H9 (cell line): Measurements from ENCODE around the gene CCDC91. TPM values are rescaled to one million over a fixed set of nuclear protein-coding genes. Genes with fewer than 3 reads are reported as not detected.

Experiments used
- DNase-seq: peaks from one replicate; pipeline ENCODE4 v3.0.0-alpha.2; 2017
- H2AFZ ChIP-seq: one replicate; pipeline ENCODE4 v1.6.1; 2013; ENCODE audit warnings: mild to moderate bottlenecking, low read length, control low read depth, moderate library complexity
- H2AK5ac ChIP-seq: 2 replicates; pipeline ENCODE4 v1.6.1; 2013; ENCODE audit warnings: low read length, control low read depth, mixed read lengths; ENCODE audit not compliant: insufficient read length
- H2BK120ac ChIP-seq: one replicate; pipeline ENCODE4 v1.6.1; 2013; ENCODE audit warnings: low read depth, mild to moderate bottlenecking, low read length, control low read depth, inconsistent platforms; ENCODE audit not compliant: poor library complexity, severe bottlenecking
- H2BK12ac ChIP-seq: 2 replicates; pipeline ENCODE4 v1.6.1; 2013; ENCODE audit warnings: low read length, control low read depth, mixed read lengths, low read depth; ENCODE audit not compliant: insufficient read length
- H2BK15ac ChIP-seq: 2 replicates; pipeline ENCODE4 v1.6.1; 2013; ENCODE audit warnings: low read depth, low read length, control low read depth
- H2BK20ac ChIP-seq: one replicate; pipeline ENCODE4 v1.6.1; 2013; ENCODE audit warnings: low read depth, mild to moderate bottlenecking, low read length, control low read depth, inconsistent platforms; ENCODE audit not compliant: poor library complexity, severe bottlenecking
- H2BK5ac ChIP-seq: 2 replicates; pipeline ENCODE4 v1.6.1; 2013; ENCODE audit warnings: low read length, control low read depth, mixed read lengths; ENCODE audit not compliant: insufficient read length
- H3K14ac ChIP-seq: 2 replicates; pipeline ENCODE4 v1.6.1; 2013; ENCODE audit warnings: low read length, control low read depth; ENCODE audit not compliant: insufficient read depth
- H3K18ac ChIP-seq: 2 replicates; pipeline ENCODE4 v1.6.1; 2013; ENCODE audit warnings: low read depth, mild to moderate bottlenecking, mixed read lengths, low read length, control low read depth; ENCODE audit not compliant: insufficient read length
- H3K23ac ChIP-seq: 2 replicates; pipeline ENCODE4 v1.6.1; 2013; ENCODE audit warnings: low read length, control low read depth, mixed read lengths, low read depth; ENCODE audit not compliant: insufficient read length
- H3K23me2 ChIP-seq: 2 replicates; pipeline ENCODE4 v1.6.1; 2013; ENCODE audit warnings: low read depth, mild to moderate bottlenecking, mixed read lengths, low read length, control low read depth; ENCODE audit not compliant: insufficient read length, poor library complexity, severe bottlenecking
- H3K27ac ChIP-seq: 2 replicates; pipeline ENCODE4 v1.5.1; 2013; ENCODE audit warnings: low read length, control low read depth, mixed read lengths, low read depth; ENCODE audit not compliant: insufficient read length
- H3K27me3 ChIP-seq: 2 replicates; pipeline ENCODE4 v1.6.1; 2013; ENCODE audit warnings: low read length, control low read depth, inconsistent platforms; ENCODE audit not compliant: insufficient read depth
- H3K4ac ChIP-seq: 2 replicates; pipeline ENCODE4 v1.6.1; 2013; ENCODE audit warnings: low read depth, mild to moderate bottlenecking, control low read depth, inconsistent platforms, low read length, moderate library complexity
- H3K4me1 ChIP-seq: 2 replicates; pipeline ENCODE4 v1.6.1; 2013; ENCODE audit warnings: low read length, control low read depth, inconsistent platforms; ENCODE audit not compliant: insufficient read depth
- H3K4me2 ChIP-seq: 2 replicates; pipeline ENCODE4 v1.6.1; 2013; ENCODE audit warnings: low read length, control low read depth, mixed read lengths; ENCODE audit not compliant: insufficient read length, insufficient read depth
- H3K56ac ChIP-seq: 2 replicates; pipeline ENCODE4 v1.6.1; 2013; ENCODE audit warnings: low read depth, mild to moderate bottlenecking, mixed read lengths, low read length, control low read depth; ENCODE audit not compliant: insufficient read length
- H3K79me1 ChIP-seq: 2 replicates; pipeline ENCODE4 v1.6.1; 2013; ENCODE audit warnings: low read depth, mild to moderate bottlenecking, moderate library complexity, low read length, control low read depth, inconsistent platforms; ENCODE audit not compliant: insufficient read depth, poor library complexity, severe bottlenecking
- H3K79me2 ChIP-seq: 2 replicates; pipeline ENCODE4 v1.6.1; 2013; ENCODE audit warnings: low read length, control low read depth, inconsistent platforms; ENCODE audit not compliant: insufficient read depth
- H3K9ac ChIP-seq: 2 replicates; pipeline ENCODE4 v1.6.1; 2013; ENCODE audit warnings: low read length, control low read depth, mixed read lengths; ENCODE audit not compliant: insufficient read length; ENCODE audit errors: extremely low read depth
- H3K9me3 ChIP-seq: one replicate; pipeline ENCODE4 v1.6.1; 2013; ENCODE audit warnings: low read depth, low read length, inconsistent platforms; ENCODE audit not compliant: control insufficient read depth
- H3T11ph ChIP-seq: one replicate; pipeline ENCODE4 v1.6.1; 2013; ENCODE audit warnings: mild to moderate bottlenecking, low read length, control low read depth, inconsistent platforms
- H4K20me1 ChIP-seq: one replicate; pipeline ENCODE4 v1.6.1; 2013; ENCODE audit not compliant: control insufficient read depth, insufficient read length, insufficient read depth
- H4K5ac ChIP-seq: 2 replicates; pipeline ENCODE4 v1.6.1; 2013; ENCODE audit warnings: low read depth, mild to moderate bottlenecking, mixed read lengths, low read length, control low read depth; ENCODE audit not compliant: insufficient read length
- H4K8ac ChIP-seq: replicated peaks from 2 replicates; pipeline ENCODE4 v1.6.1; 2013; ENCODE audit warnings: low read length, control low read depth, mixed read lengths, low read depth; ENCODE audit not compliant: insufficient read length
- H4K91ac ChIP-seq: 2 replicates; pipeline ENCODE4 v1.6.1; 2013; ENCODE audit warnings: low read depth, mild to moderate bottlenecking, moderate library complexity, mixed read lengths, low read length, control low read depth; ENCODE audit not compliant: insufficient read length
- H3K27ac Mint-ChIP-seq, 3 experiments: 2 replicates in 2 of 3; 3 replicates in 1 of 3; pipeline ENCODE4 v1.8.0; 2020 to 2021; ENCODE audit warnings: mixed read lengths in 3 of 3, mild to moderate bottlenecking in 1 of 3, moderate library complexity in 1 of 3
- H3K27me3 Mint-ChIP-seq: 2 replicates; pipeline ENCODE4 v1.8.0; 2021; ENCODE audit warnings: low read depth, mild to moderate bottlenecking, moderate library complexity, mixed read lengths
- H3K36me3 Mint-ChIP-seq, 3 experiments: 2 replicates in 2 of 3; 3 replicates in 1 of 3; pipeline ENCODE4 v1.8.0; 2020 to 2021; ENCODE audit warnings: low read depth in 3 of 3, mixed read lengths in 3 of 3; ENCODE audit not compliant: insufficient read depth in 1 of 3
- H3K4me1 Mint-ChIP-seq, 2 experiments: 2 replicates each; pipeline ENCODE4 v1.8.0; 2020; ENCODE audit warnings: mixed read lengths in 2 of 2
- H3K4me3 Mint-ChIP-seq, 2 experiments: 2 replicates in 1 of 2; 3 replicates in 1 of 2; pipeline ENCODE4 v1.8.0; 2020 to 2021; ENCODE audit warnings: mild to moderate bottlenecking in 2 of 2, mixed read lengths in 2 of 2, moderate library complexity in 1 of 2
- H3K9me3 Mint-ChIP-seq, 2 experiments: 2 replicates in 1 of 2; 3 replicates in 1 of 2; pipeline ENCODE4 v1.8.0; 2020; ENCODE audit warnings: mild to moderate bottlenecking in 2 of 2, mixed read lengths in 2 of 2, moderate library complexity in 1 of 2
- WGBS: extraction: QIAGEN DNeasy Blood & Tissue Kit; methylation state at CpG from one replicate; pipeline ENCODE4 v1.1.7; 2013; ENCODE audit warnings: missing lambda C conversion rate, low lambda C conversion rate, mixed read lengths; ENCODE audit not compliant: insufficient read length; ENCODE audit errors: extremely low coverage; 5-methylcytosine and 5-hydroxymethylcytosine counted together
- total RNA-seq: library from RNA; stranded (reverse); gene quantifications from 2 replicates; pipeline ENCODE4 v1.2.1, GENCODE V29; 2021
- TF ChIP-seq, protein P1 (sequence below): fragments of 200-600 bp; sonication (generic); conservative IDR thresholded peaks from 3 replicates; pipeline ENCODE4 v1.8.0; 2021; ENCODE audit warnings: antibody characterized with exemption, mild to moderate bottlenecking

CCDC91 gene
- total RNA-seq, 1 experiment from 2014 or later, result 22.7 TPM

DNA sequence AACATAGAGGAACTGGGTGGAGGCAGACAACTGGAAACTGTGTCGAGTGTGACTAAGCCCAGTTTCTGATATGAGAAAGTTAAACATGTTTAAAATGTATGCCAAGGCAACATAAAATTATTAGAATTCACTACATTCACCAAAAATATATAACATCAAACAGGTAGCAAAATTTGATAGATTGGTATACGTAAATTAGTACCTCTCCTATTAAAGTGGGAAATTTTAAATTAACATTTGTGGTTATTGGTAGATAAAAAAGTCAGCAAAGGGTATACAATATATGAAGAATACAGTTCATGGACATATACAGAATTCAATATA, 53.0 kb downstream of the CCDC91 start:
- Histone ChIP-seq H3K9ac (no peak overlapping the region), H2BK15ac (no peak overlapping the region), H4K5ac (peak overlapping the region; percentile 78), H3K4me1 (no peaks in the 10 kb centered on the region), H4K91ac (no peak overlapping the region), H3K4ac (no peak overlapping the region), H3K79me1 (no peaks in the 10 kb centered on the region), H3K18ac (no peak overlapping the region), H3K23me2 (no peaks in the 10 kb centered on the region), H3K27me3 (no peaks in the 10 kb centered on the region), H3K79me2 (no peaks in the 10 kb centered on the region), H2BK120ac (no peak overlapping the region), H2BK20ac (no peak overlapping the region), H4K20me1 (no peaks in the 10 kb centered on the region), H4K8ac (no peak overlapping the region), H3K23ac (no peak overlapping the region), H2AFZ (no peak overlapping the region), H2AK5ac (no peak overlapping the region), H3K56ac (no peak overlapping the region), H3T11ph (no peak overlapping the region), H3K9me3 (no peaks in the 10 kb centered on the region), H3K14ac (no peak overlapping the region), H2BK5ac (no peak overlapping the region), H3K4me2 (no peak overlapping the region), H2BK12ac (no peak overlapping the region), H3K27ac (no peak overlapping the region)
- WGBS, result no CpG with 5 or more reads among the region's 2 CpGs
- Mint-ChIP-seq H3K27ac (no peak overlapping the region), H3K27me3 (no peaks in the 10 kb centered on the region), H3K9me3 (peaks cover 0 to 6% of the 10 kb centered on the region in 2 experiments; a peak in 2 of 5 replicates), H3K4me3 (no peak overlapping the region), H3K4me1 (peaks cover 12 to 18% of the 10 kb centered on the region in 2 experiments), H3K36me3 (peaks cover 2 to 11% (median 6%) of the 10 kb centered on the region in 3 experiments; a peak in 4 of 7 replicates)
- TF ChIP-seq, protein P1, sequence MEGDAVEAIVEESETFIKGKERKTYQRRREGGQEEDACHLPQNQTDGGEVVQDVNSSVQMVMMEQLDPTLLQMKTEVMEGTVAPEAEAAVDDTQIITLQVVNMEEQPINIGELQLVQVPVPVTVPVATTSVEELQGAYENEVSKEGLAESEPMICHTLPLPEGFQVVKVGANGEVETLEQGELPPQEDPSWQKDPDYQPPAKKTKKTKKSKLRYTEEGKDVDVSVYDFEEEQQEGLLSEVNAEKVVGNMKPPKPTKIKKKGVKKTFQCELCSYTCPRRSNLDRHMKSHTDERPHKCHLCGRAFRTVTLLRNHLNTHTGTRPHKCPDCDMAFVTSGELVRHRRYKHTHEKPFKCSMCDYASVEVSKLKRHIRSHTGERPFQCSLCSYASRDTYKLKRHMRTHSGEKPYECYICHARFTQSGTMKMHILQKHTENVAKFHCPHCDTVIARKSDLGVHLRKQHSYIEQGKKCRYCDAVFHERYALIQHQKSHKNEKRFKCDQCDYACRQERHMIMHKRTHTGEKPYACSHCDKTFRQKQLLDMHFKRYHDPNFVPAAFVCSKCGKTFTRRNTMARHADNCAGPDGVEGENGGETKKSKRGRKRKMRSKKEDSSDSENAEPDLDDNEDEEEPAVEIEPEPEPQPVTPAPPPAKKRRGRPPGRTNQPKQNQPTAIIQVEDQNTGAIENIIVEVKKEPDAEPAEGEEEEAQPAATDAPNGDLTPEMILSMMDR, result no peak
- DNase-seq, result no peak
